Astrocyte of the hippocampus (primary cell): ENCODE measurements around the gene WDR70.

Experiments used
- DNase-seq: peaks from one replicate; pipeline ENCODE4 v3.0.0; 2011; ENCODE audit warnings: low read depth, low spot score

The WDR70 gene

DNA sequence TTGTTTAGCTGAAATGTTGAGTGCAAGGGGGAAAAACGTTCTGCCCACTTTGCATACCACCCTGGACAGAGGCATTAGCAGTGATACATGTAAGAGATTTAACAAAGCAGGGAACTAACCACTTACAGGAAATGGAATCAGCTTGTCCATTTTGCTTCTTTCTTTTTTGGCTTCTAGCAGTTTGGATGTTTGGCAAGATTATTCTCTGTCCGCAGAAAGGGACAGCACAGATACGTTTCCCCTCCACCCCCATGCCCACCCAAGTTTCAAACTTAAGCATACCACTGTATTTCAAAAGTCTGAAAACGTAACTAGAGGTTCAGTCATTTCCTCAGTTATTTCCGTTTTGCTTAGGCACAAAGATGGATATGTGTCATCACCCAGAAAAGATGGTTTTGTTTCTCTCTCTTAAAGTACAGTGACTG, 342.3 kb downstream of the WDR70 start:
- peak; percentile 53 for DNase-seq

DNA sequence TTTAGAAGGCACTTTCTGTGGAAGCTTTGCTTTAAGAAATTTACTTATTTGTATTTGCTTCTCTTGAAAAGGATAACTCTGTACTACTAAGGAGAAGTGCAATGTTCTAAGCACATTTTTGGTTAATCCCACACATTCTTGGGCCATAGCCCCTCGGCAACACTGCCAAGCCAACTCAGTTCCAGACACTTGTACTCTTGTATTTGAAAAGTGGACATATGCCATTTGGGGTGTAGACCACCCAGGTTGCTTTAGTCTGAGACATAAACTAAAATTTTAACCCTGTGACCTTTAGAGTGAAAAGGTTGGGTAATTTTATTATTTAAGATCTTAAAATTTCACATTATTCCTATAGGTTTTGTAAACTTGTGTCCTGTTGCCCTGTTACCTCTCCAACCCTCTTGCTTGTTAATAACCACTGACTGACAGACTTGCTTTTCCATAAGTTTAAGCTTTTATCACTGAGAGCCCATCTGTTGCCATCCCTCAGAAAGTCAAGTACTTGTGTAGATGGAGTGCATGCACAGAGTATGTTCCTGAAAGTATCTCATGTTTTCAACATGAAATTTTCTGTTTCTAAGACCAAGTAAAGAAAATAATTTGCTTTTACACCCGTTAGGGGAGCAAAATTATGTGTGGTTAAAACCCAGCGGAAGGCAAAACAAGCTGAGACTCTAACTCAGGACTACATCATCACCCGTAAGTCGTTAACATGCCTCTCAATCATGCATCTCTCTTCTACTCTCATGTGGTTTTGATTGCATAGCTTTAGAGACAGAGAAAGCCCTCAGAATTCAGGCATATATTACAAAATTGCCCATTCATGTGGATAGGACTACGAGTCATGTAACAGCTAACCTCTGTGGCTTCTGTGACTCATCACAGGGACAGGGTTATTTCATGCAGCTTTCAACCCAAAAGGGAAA, 343.4 kb downstream of the WDR70 start:
- DNase-seq, result peak; percentile 97

DNA sequence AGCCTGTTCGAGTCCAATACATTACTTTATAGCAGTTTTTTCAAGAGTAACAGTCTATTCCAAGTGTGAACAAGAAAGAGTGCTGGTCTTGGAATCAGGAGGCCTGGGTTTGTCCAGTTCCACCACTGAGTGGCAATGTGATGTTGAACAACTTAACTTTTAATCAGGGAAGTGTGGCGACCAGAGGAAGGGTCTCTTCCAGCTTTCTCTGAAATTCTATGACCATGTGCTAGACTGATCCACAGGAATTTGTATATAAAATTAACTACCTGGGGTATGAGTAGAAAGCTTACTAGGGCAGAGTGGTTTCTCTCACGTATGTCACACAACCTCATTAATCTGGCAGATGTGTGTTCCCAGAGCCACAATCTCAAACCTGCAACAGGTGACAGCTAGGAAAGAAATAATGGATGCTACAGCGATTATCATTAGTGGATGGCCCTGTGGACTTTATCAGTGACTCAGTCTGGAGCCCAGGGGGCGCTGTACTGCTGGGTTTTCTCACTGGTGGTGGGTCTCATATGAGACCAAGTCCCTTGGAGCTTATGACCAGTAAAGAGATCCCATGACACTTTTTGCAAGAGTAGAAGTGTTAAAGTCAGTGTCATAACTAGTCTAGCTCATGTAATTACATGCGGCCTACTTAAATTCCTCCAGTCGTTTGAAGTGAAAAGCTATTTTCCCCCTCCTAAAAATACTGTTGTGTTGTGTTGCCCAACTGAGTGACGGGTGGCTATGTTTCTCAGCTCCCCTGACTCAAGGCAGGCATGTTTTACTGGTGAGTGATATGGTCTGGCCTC, 344.2 kb downstream of the WDR70 start:
- peak; percentile 77 for DNase-seq

DNA sequence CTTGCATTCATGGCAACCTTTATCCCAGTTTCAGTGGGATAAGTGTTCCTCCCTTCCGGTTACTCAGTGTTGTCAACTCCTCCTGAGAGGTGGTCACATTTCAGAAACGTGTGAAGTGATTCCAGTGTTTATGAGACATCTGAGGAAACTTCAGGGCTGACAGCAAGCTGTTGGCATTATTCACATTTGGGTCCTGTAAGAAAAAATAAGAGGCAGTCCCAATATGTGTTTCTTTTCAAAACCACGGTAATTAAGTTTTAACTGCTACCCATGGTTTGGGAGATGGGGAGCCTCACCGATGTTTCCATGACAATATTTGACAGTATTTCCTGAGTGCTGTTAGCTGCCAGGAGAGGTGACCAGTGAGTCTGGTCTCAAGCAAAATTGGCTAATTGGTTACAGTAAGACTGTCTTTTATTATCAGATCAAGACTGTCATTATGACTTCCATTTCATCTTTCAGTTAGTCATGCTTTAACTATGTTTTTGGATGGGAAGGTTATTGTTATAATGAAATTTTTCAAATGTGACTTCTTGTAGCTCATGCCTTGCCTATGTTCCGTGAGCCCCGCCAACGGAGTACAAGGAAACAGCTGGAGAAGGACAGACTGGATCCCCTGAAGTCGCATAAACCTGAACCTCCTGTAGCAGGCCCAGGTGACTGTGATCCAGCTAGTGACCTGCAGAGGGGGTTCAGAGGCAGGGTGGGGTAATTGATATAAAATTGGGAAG, 345.4 kb downstream of the WDR70 start:
- DNase-seq, result peak; percentile 37

DNA sequence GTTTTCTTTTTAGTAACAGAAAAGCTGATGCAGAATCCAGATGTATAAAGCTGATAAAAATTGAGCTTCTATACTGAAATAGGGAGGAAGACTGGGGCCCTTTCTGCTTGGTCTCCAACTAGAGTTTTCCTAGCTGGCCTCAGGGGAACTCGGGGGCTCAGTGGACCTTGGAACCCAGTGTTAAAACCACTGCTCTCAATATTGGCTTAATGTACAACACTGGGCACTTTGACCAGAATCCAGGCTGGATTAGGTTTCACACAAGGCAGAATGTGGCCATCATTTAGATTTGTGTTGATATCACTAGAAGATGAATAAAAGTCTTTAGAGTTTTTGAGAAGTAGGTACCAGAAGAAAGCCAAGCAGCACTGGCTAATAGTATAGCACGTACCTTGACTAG, 346.1 kb downstream of the WDR70 start:
- no peak for DNase-seq

DNA sequence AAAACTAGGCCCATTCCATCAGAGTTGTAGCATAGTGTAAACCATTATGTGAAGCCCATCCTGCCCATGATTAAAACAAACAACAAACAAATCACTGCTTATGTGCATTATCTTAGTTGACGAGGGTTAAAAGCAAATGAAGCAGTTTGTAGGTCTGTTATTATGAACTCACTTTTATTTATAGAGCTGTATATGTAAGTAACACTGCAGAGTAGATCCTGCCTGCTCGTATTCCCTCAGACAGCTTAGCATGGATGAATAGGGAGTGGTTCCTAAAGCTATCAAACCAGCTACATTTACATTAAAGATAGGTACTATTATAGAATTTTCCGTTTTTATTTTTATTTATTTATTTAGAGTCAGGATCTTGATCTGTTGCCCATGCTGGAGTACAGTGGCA, 348.1 kb downstream of the WDR70 start:
- DNase-seq, result no peak

DNA sequence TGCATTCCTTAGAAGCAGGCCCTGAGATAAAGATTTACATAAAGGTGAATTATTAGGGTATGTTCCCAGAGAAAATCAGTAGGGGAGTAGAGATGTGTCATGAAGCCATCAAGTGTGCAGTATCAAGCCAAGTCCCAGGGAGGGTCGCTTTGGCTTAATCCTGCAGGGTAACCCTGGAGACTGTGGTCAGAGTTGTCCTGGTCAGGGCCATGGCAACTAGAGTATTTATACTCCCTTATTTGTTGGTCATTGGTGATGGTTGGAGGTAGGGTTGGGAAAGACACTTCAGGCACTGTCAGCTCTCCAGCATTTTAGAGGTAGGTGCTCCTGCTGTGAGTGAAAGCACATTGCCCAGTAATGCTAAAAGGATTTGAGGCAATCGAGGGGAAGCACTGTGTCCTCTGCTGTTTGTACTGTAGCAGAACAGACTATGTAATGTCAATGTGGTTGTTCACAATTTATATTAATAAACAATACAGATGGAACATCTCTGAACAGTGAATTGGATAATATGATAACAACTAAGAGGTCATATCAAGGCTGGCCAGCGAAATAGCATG, 351.9 kb downstream of the WDR70 start:
- peak; percentile 22 for DNase-seq

DNA sequence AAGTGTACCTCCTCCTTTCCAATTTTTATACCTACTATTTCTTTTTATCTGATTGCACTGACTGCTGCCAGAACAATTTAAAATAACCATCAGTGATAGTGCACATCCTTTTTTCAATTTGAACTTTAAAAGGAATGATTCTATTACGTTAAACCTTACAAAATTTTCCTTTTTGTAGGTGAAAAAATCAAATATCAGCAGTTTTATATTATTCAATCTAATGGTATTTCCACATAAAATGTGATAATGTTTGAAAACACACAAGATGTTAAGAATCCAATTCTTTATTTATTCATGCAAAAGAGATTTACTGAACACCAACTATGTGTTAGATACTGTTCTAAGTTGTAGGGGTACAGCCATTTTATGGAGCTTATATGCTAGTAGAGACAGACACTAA, 355.0 kb downstream of the WDR70 start:
- DNase-seq, result no peak

DNA sequence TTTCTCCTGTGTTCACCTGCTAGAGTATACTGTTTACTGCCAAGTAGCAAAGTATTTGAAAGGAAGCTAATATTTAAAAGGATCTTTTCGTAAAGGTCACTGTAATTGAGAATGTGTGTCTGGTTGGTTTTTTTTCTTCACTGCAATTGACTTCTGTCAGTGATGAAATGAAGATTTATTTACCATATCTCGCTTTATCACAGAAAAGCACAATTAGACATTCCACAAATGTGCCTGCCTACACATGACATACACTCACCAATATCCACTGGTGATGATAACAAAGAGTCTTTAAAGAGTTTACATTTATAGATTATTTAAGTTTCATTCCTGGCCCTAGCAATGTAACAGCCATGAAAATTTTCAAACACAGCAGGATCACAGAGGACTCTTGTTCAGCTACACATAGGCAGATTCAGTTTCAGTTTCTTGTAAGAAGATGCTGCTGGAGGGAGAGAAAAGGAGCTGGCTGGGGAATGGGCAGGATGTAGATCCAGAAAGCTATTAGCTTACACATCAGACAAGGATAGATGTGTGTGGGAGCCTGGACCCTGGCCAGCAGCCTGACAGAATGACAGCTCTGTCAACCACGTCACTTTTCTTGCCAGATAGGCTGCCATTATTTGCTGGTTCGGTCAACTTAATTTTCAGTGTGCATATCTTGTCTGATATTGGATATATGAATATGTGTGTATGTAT, 356.7 kb downstream of the WDR70 start:
- peak; percentile 36 for DNase-seq

DNA sequence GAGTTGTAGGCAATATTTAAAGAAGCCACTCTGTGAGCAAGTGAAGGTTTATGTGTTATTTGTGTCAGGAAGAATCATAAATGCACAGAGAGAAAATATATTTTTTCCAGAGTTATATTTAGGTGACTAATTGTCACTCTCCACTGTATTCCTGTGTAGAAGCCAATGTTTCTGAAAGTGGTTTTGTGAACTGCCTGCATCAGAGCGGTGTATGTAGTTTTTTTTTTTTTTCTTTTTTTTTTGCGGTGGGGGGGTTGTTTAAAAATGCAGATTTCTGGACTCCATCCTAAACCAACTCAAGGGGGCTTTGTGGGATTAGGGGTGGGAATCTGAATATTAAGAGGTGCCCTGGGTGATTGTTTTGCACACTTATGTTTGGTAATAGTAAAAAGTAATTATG, 357.3 kb downstream of the WDR70 start:
- DNase-seq, result no peak

DNA sequence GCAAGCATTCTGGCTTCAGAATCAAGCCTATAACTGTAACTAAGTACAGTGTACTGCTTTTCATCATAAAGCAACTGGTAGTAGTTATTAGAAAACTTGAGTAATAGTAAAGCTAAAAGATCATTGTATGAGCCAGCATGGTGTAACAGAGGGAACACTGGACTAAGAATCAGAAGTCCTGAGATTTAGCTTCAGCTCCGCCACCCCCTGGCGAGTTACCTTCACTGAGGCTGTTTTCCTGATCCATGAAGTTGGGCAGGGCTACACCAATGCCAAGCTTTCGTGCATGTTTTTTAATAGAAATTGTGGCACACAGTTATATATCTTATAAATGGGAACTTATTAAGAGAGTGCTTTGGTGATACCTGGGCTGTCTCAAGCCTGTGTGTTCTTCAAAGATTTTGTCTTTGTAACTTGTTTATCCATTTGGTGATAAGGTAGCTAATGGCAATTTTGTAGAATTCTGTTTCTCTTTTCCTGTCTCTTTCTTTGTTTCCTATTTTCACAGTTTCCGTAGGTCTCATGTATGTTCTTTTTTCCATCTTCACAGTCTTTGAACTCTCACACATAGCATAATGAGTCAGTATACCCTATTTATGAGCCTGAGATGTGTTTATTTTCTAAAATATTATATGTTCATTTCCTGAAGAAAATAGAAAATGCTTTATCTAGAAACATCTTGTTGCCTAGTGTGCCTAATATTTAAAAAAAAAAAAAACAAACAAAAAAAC, 358.4 kb downstream of the WDR70 start:
- no peak for DNase-seq

DNA sequence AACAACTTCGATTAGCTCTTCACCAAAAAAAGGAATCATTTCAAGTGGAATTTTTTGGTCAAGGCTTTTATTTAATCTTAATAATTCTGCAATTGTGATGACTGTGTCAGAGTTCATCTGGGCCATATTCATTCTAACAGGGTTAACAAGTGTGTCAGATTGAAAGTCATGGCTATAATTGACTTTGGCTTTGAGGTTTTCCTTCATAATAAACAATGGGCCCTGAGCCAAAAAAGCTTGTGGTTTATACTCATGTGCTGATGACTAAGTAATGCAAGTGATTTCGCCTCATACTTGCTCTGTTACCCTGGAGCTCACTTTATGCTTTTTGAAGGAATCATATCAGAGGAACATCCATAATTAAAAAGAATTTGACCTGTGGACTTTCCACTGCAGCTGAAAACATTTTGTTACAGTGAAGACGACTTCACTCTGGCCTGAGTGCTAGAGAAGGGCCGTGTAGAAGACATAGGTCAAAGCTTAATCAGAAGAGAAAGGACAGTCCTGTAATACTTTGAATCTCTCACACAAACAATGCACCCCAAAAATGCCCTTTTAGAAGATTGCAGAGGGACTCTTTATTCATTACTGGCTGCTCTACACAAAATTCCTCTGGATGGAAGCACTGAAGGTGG, 359.1 kb downstream of the WDR70 start:
- DNase-seq, result peak; percentile 89

DNA sequence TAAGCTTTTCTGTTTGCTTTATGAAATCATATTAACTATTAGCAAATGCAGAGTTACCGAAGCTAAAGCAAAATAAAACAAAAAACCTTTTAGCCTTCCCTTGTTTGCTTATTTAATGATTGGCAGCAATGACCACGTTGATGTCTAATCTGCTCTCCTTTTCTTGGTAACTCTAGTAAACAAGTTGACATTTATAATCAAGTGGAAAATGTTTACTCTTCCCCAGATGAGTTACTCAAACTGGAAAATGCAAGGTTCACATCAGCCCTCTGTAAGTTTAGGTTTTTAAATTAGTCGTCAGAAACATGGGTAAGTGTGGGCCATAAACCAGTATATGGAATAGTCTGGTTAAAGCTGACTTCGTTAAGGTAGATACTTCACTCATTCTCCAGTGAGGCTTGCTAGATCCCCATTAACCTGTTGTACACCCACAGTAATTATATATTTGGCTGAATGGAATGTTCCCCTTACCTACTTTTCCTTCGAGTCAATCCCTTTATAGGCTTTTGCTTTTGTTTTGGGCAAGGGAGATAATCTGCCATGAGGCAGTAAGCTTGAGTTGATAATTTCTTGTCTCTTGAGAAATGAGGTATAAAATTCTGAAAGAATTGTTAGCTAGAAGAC, 359.9 kb downstream of the WDR70 start:
- DNase-seq, result no peak

DNA sequence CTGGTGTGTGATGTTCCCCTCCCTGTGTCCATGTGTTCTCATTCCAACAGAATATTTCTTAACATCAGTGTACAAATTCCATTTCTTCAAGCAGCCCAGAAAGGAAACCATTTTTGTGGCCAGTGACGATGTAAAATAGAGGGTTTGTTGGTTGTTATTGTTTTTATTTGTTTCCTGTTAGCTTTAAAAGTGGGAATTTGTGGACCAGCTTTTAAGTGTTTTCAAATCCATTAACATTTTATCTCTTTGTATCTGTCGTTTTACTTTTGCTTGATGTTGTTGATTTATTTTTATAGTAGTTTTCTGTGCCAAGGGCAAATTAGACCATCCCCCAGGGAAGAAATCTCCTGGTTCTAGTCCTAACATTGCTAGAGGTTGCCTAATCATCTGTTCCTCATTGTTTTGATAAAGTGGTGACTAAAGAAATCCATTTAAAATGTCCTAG, 360.7 kb downstream of the WDR70 start:
- DNase-seq, result peak; percentile 40

DNA sequence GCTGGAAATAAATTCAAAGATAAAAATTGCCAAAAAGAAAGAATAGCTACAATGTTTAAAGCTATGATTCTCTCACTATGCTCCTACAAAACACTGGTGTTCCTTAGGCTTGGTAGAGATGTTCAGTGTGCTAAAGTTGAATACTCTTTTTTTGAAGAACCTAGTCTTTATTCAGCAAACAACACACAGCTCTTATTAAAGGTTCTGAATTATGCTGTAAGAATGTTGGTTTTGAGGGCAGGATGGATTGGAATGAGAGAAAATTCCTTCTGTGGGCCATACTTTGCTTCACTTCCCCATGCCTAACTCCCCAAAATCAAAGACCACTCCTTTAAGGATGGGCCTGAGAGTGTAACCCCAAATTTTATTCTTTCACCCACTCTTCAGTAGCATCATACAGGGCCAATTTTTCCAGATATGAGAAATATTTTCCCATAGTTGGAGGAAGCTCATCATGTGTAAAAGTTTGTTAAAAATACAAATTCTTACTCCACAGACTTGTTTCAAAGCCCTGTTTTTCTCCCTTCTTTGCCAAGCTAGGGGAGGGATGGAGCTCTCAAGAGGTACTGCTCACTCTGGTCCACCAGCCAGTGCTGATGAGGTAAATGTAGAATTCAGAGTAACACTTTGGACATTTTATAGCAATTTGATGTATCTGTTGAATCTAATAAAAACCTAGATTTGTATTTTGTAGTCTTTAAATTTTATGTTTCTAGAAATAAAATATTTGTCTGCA, 361.4 kb downstream of the WDR70 start:
- DNase-seq, result peak; percentile 75

DNA sequence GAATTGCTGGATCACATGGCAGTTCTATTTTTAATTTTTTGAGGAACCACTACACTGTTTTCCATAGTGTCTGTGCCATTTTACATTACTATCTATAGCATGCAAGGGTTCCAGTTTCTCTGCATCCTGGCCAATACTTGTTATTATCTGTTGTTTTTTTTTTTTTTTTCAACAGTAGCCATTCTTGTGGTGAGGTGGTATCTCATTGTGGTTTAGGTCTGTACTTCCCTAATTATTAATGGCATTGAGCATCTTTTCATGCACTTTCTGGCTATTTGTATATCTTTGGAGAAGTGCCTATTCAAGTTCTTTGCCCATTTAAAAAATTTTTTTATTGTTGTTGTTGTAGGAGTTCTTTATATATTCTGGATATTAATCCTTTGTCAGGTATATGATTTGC, 363.0 kb downstream of the WDR70 start:
- DNase-seq, result no peak

DNA sequence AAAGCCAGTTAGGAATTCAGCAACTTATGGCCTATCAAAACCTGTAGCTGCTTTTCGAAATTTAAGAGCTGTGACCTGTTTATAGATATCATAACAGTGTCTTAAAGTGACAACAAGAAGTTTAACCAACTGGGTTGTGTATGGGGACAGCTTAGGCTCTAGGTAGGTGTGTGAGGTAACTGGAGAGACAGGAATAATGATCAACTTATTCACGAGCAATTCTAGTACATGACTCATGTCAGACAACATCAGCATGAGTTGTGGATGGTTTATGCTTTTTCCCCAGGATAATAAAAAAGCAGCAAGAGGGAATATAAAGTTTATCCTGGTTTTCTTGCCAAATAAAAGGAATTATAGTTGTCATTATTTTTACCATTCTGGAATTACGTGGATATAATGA, 372.1 kb downstream of the WDR70 start:
- DNase-seq, result peak; percentile 23

DNA sequence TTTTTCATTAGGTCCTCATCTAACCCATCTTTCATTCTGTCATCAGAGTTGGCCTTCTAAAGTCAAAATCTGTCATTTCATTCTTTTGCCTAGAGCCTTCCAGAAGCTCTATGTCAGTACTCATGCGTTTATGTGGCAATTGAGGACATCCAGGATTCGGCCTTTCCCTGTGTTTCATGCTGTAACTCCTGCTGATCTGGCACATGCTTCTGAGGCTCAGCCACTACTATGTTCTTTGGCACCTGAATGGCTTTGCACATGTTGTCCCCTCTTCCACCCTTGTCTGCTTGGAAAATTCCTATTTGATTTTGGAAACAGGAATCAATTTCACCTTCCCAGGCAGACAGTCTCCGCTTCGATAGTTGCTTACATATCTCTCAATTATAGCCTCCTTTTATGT, 375.9 kb downstream of the WDR70 start:
- no peak for DNase-seq

DNA sequence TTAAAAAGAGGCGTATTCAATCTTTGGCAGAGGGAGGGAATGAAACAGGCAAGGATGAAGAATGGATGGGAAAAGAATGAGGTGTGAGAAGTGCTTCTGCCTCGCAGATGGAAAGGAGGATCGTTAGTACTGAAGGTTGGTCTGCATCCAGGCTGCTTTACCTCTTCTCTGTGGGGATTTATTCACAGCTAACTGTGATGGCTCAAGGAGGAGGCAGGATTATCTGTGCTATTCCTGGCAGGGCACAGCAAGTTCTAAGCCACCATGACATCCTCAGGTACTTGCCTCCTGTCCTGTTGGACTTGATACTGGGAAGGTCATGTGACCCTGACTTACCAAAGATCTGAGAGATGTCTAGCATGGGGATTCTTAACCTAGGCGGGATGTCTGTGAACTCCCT, 376.5 kb downstream of the WDR70 start:
- DNase-seq, result no peak
